CD4-positive, alpha-beta memory T cell (primary cell): ENCODE measurements around the gene TRAPPC2L. TPM values are rescaled to one million over a fixed set of nuclear protein-coding genes. Genes with fewer than 3 reads are reported as not detected.
A peak's percentile ranks its signal among the peaks of the same experiment; 100 is the strongest.

ENCODE experiments used
- CTCF ChIA-PET: fragments of 350-600 bp; sonication (Branson Sonifier 250); formaldehyde crosslinking; loops from one replicate; lab custom pipeline; 2021; ENCODE audit warnings: inconsistent platforms; ENCODE audit not compliant: partially characterized antibody; lab: Charles Lee
- POLR2A ChIA-PET: fragments of 350-600 bp; sonication (Branson Sonifier 250); formaldehyde crosslinking; loops from one replicate; lab custom pipeline; 2021; ENCODE audit not compliant: partially characterized antibody; lab: Charles Lee
- DNase-seq, 5 donors: peaks; one replicate each; pipeline versions ENCODE4 v3.0.0 to v3.0.0-alpha.2; 2020 to 2022; ENCODE audit warnings: mixed read lengths in 1 of 5
- H3K27ac ChIP-seq: one replicate; pipeline ENCODE4 v1.7.0; 2013; ENCODE audit warnings: low read depth, low read length
- H3K27me3 ChIP-seq: 2 replicates; pipeline ENCODE4 v1.7.0; 2013; ENCODE audit warnings: mild to moderate bottlenecking, low read length, moderate library complexity; ENCODE audit not compliant: insufficient read depth
- H3K36me3 ChIP-seq: 2 replicates; pipeline ENCODE4 v1.7.0; 2013; ENCODE audit warnings: mild to moderate bottlenecking, low read length, moderate library complexity; ENCODE audit not compliant: insufficient read depth
- H3K4me1 ChIP-seq: 2 replicates; pipeline ENCODE4 v1.7.0; 2013; ENCODE audit warnings: mild to moderate bottlenecking, low read length, moderate library complexity; ENCODE audit not compliant: insufficient read depth
- H3K4me3 ChIP-seq, 2 donors: one replicate each; pipeline ENCODE4 v1.7.0; 2013; ENCODE audit warnings: low read length in 2 of 2, mild to moderate bottlenecking in 1 of 2
- H3K9me3 ChIP-seq, 2 donors: one replicate each; pipeline ENCODE4 v1.7.0; 2013; ENCODE audit warnings: low read length in 2 of 2, control low read depth in 1 of 2; ENCODE audit not compliant: control insufficient read depth in 1 of 2
- H3K27ac Mint-ChIP-seq, 7 donors: one replicate each; pipeline ENCODE4 v1.8.0; 2020 to 2021; ENCODE audit warnings: mixed read lengths in 7 of 7, mild to moderate bottlenecking in 6 of 7, inconsistent platforms in 3 of 7, moderate library complexity in 3 of 7
- H3K27me3 Mint-ChIP-seq, 2 donors: one replicate each; pipeline ENCODE4 v1.8.0; 2020 to 2021; ENCODE audit warnings: mixed read lengths in 2 of 2
- H3K36me3 Mint-ChIP-seq, 2 donors: one replicate each; pipeline ENCODE4 v1.8.0; 2020 to 2021; ENCODE audit warnings: mixed read lengths in 2 of 2, inconsistent platforms in 1 of 2, mild to moderate bottlenecking in 1 of 2
- H3K4me1 Mint-ChIP-seq, 4 donors: one replicate each; pipeline ENCODE4 v1.8.0; 2020 to 2021; ENCODE audit warnings: mixed read lengths in 4 of 4, mild to moderate bottlenecking in 1 of 4
- H3K4me3 Mint-ChIP-seq, 8 donors: one replicate each; pipeline ENCODE4 v1.8.0; 2020 to 2021; ENCODE audit warnings: mixed read lengths in 8 of 8, mild to moderate bottlenecking in 7 of 8, moderate library complexity in 6 of 8, inconsistent platforms in 3 of 8
- H3K9me3 Mint-ChIP-seq, 8 donors: one replicate each; pipeline ENCODE4 v1.8.0; 2020 to 2021; ENCODE audit warnings: mixed read lengths in 8 of 8, mild to moderate bottlenecking in 5 of 8, inconsistent platforms in 3 of 8, moderate library complexity in 1 of 8
- intact Hi-C: fragments of 100-400 bp; cut with micrococcal nuclease; formaldehyde crosslinking; loops from one replicate; pipeline ENCODE4 v1.15.1; 2023
- polyA plus RNA-seq, 2 donors: library from polyadenylated mRNA; unstranded; fragments of 300-500 nt; fragmentation: Illumina TruSeq; gene quantifications; one replicate each; pipeline ENCODE4 v1.2.3, GENCODE V29; 2021
- total RNA-seq, 2 experiments: library from RNA; stranded (reverse); gene quantifications; one replicate each; pipeline ENCODE4 v1.2.3, GENCODE V29; 2021

Gene TRAPPC2L
- 10 to 100 TPM; 66.6 to 67.1 TPM for total RNA-seq
- 100 to 1,000 TPM; 104 to 105 TPM for polyA plus RNA-seq

GRCh38 chr16:88856828-88857727 is at the start of gene TRAPPC2L, which contains the start of gene GALNS:
TRAPPC2L (plus strand) TSS chr16:88857127; CDS start chr16:88857151, 24 bp downstream.
GALNS (minus strand) TSS chr16:88856947; CDS start chr16:88856877, 70 bp downstream.
- ChIA-PET POLR2A (interaction anchor here (0.7 to 4.6 kb wide), 37 partner anchors 8 to 839 kb away, joined by 3 to 53 read pairs (median 3); partner anchors contain the start of genes APRT, CDH15, PABPN1L and PIEZO1), CTCF (interaction anchor here (0.7 to 2.9 kb wide), 20 partner anchors 8 to 360 kb away, joined by 3 to 40 read pairs (median 6); partner anchors contain the start of genes APRT and ZNF778)
- DNase-seq = peak; percentile 96 to 98 (median 97)
- Histone ChIP-seq H3K36me3 (peaks cover 25% of the 10 kb centered on the region), H3K4me1 (peaks cover 27% of the 10 kb centered on the region), H3K9me3 (no peaks in the 10 kb centered on the region), H3K27me3 (no peaks in the 10 kb centered on the region), H3K4me3 (peak within 1 kb of the TSS; percentile 67 to 93), H3K27ac (peak within 1 kb of the TSS; percentile 76)
- intact Hi-C loops = loop anchor here (1.0 to 5.0 kb wide), 9 partner anchors 45 to 400 kb away; partner anchors contain the start of genes CDH15, MVD and ZNF778
- peak within 1 kb of the TSS; percentile 94 to 100 (median 97) for H3K4me3 Mint-ChIP-seq
- H3K36me3 Mint-ChIP-seq = peaks cover 5 to 35% of the 10 kb centered on the region in 2 donors
- H3K9me3 Mint-ChIP-seq = peaks cover 0 to 2% (median 0%) of the 10 kb centered on the region in 8 donors
- peaks cover 0 to 2% of the 10 kb centered on the region in 2 donors for H3K27me3 Mint-ChIP-seq
- peaks cover 18 to 43% (median 28%) of the 10 kb centered on the region in 4 donors for H3K4me1 Mint-ChIP-seq
- H3K27ac Mint-ChIP-seq = peak within 1 kb of the TSS; percentile 95 to 99 (median 97)

GRCh38 chr16:88807142-88807625 is 49.7 kb upstream of the TRAPPC2L start:
- peaks cover 2 to 27% (median 15%) of the 10 kb centered on the region in 4 donors for H3K4me1 Mint-ChIP-seq

GRCh38 chr16:88807626-88808453 is 49.1 kb upstream of the TRAPPC2L start:
- peaks cover 33% of the 10 kb centered on the region for H3K4me1 ChIP-seq
- H3K4me3 Mint-ChIP-seq = peak overlapping the region in 1 of 8 donors; percentile 17
- no peaks in the 10 kb centered on the region for H3K9me3 Mint-ChIP-seq
- no peaks in the 10 kb centered on the region for H3K27me3 ChIP-seq
- no peaks in the 10 kb centered on the region for H3K27me3 Mint-ChIP-seq
- DNase-seq = no peak
- no peak overlapping the region for H3K4me3 ChIP-seq
- H3K36me3 ChIP-seq = peaks cover 13% of the 10 kb centered on the region
- ChIA-PET POLR2A (interaction anchor here (1.2 to 11.8 kb wide), 4 partner anchors 8 to 104 kb away, joined by 3 to 206 read pairs (median 42); partner anchors contain the start of genes CTU2, PIEZO1 and RNF166), CTCF (interaction anchor here (2.5 kb wide), 1 partner anchor 65 kb away, joined by 6 read pairs; no protein-coding TSS in a partner anchor)
- intact Hi-C loops = no loop called here
- H3K27ac ChIP-seq = no peak overlapping the region
- H3K4me1 Mint-ChIP-seq = peaks cover 2 to 25% (median 14%) of the 10 kb centered on the region in 4 donors
- H3K36me3 Mint-ChIP-seq = peaks cover 0 to 15% of the 10 kb centered on the region in 2 donors
- H3K9me3 ChIP-seq = no peaks in the 10 kb centered on the region
- peak overlapping the region in 2 of 7 donors; percentile 17 to 54 for H3K27ac Mint-ChIP-seq

More at GRCh38 chr16:88807142-88807625, 49.7 kb upstream of the TRAPPC2L start:
- Histone ChIP-seq H3K9me3 (no peaks in the 10 kb centered on the region), H3K27me3 (no peaks in the 10 kb centered on the region), H3K4me3 (no peak overlapping the region), H3K36me3 (peaks cover 13% of the 10 kb centered on the region), H3K4me1 (peaks cover 34% of the 10 kb centered on the region), H3K27ac (no peak overlapping the region)
- peaks cover 0 to 17% of the 10 kb centered on the region in 2 donors for H3K36me3 Mint-ChIP-seq
- no peak for DNase-seq
- no peak overlapping the region for H3K4me3 Mint-ChIP-seq
- CTCF ChIA-PET = interaction anchor here (1.2 to 1.3 kb wide), 2 partner anchors 25 to 70 kb away, joined by 3 to 4 read pairs; no protein-coding TSS in a partner anchor
- intact Hi-C loops = no loop called here
- H3K27ac Mint-ChIP-seq = no peak overlapping the region
- POLR2A ChIA-PET = interaction anchor here (11.8 kb wide), 1 partner anchor 25 kb away, joined by 206 read pairs; the partner anchor contains the start of gene PIEZO1
- no peaks in the 10 kb centered on the region for H3K27me3 Mint-ChIP-seq
- no peaks in the 10 kb centered on the region for H3K9me3 Mint-ChIP-seq

- peaks cover 1 to 28% (median 15%) of the 10 kb centered on the region in 4 donors for H3K4me1 Mint-ChIP-seq
- H3K4me3 Mint-ChIP-seq = peak overlapping the region in 5 of 8 donors; percentile 13 to 33 (median 21)
- no peak overlapping the region for H3K27ac ChIP-seq
- no peaks in the 10 kb centered on the region for H3K27me3 Mint-ChIP-seq
- H3K36me3 Mint-ChIP-seq = peaks cover 0 to 15% of the 10 kb centered on the region in 2 donors
- H3K9me3 Mint-ChIP-seq = no peaks in the 10 kb centered on the region
- no peaks in the 10 kb centered on the region for H3K27me3 ChIP-seq
- H3K4me3 ChIP-seq = no peak overlapping the region
- peaks cover 13% of the 10 kb centered on the region for H3K36me3 ChIP-seq
- H3K4me1 ChIP-seq = peaks cover 30% of the 10 kb centered on the region
- intact Hi-C loops = no loop called here
- H3K27ac Mint-ChIP-seq = peak overlapping the region in 2 of 7 donors; percentile 8 to 54
- no peaks in the 10 kb centered on the region for H3K9me3 ChIP-seq
- ChIA-PET POLR2A (interaction anchor here (1.2 to 11.8 kb wide), 5 partner anchors 10 to 189 kb away, joined by 3 to 206 read pairs (median 41); partner anchors contain the start of genes CTU2, PIEZO1 and RNF166), CTCF (interaction anchor here (1.8 to 5.1 kb wide), 4 partner anchors 28 to 72 kb away, joined by 6 to 35 read pairs (median 16); partner anchors contain the start of genes GALNS and TRAPPC2L)
- DNase-seq = no peak
These were observed 47.8 kb upstream of the TRAPPC2L start for GRCh38 chr16:88809068-88809675.

- intact Hi-C loops = no loop called here
- H3K4me3 ChIP-seq = no peak overlapping the region
These were observed 47.2 kb upstream of the TRAPPC2L start for GRCh38 chr16:88809676-88810165.

More at GRCh38 chr16:88809676-88810165, 47.2 kb upstream of the TRAPPC2L start:
- Histone ChIP-seq H3K9me3 (no peaks in the 10 kb centered on the region), H3K4me1 (peaks cover 25% of the 10 kb centered on the region), H3K36me3 (peaks cover 13% of the 10 kb centered on the region), H3K27me3 (no peaks in the 10 kb centered on the region), H3K27ac (no peak overlapping the region)
- ChIA-PET POLR2A (interaction anchor here (0.7 to 11.8 kb wide), 9 partner anchors 10 to 431 kb away, joined by 3 to 206 read pairs (median 8); partner anchors contain the start of genes CTU2, GALNS, PIEZO1 and RNF166), CTCF (interaction anchor here (1.8 to 5.1 kb wide), 5 partner anchors 29 to 403 kb away, joined by 4 to 35 read pairs (median 9); partner anchors contain the start of genes GALNS and TRAPPC2L)
- peak overlapping the region in 3 of 7 donors; percentile 9 to 88 (median 61) for H3K27ac Mint-ChIP-seq
- peaks cover 1 to 28% (median 15%) of the 10 kb centered on the region in 4 donors for H3K4me1 Mint-ChIP-seq
- H3K36me3 Mint-ChIP-seq = peaks cover 0 to 15% of the 10 kb centered on the region in 2 donors
- no peaks in the 10 kb centered on the region for H3K9me3 Mint-ChIP-seq
- peak overlapping the region in 4 of 8 donors; percentile 13 to 82 (median 30) for H3K4me3 Mint-ChIP-seq
- DNase-seq = no peak
- no peaks in the 10 kb centered on the region for H3K27me3 Mint-ChIP-seq
